ENCODE results near the gene RNF123. TPM values are rescaled to one million over a fixed set of nuclear protein-coding genes. Genes with fewer than 3 reads are reported as not detected.
"Not testable (repeated sequence)": the region's sequence is repeated elsewhere in the genome, so short reads cannot be mapped to it uniquely, and the experiment has no call there.

The RNF123 gene
- total RNA-seq, 1 donor from 2014 or later = 25.8 TPM

- peak overlapping the region; percentile 74 to 98 for H3K4me3 ChIP-seq
- no peaks in the 10 kb centered on the region for H3K27me3 ChIP-seq
- H3K9me3 ChIP-seq = no peaks in the 10 kb centered on the region
- peaks cover 24% of the 10 kb centered on the region for H3K4me1 ChIP-seq
- DNase-seq (ENCODE audit: extremely low spot score in 2 of 2) = no peak
- intact Hi-C loops (cut with DNase I) = loop anchor here (5.0 kb wide), 2 partner anchors 132 to 397 kb away; partner anchors contain the start of gene C3orf62
- TF ChIP-seq POLR2AphosphoS5 (IDR thresholded peaks at IDR 0.05; ENCODE audit: insufficient read depth in 1 of 2, low read depth in 1 of 2) (peak in 1 of 2 donors; percentile 4), POLR2A (IDR thresholded peaks at IDR 0.05) (no peak)
- peak overlapping the region; percentile 78 for H3K27ac ChIP-seq
- peaks cover 0 to 30% of the 10 kb centered on the region in 2 donors for H3K36me3 ChIP-seq
Measured at GRCh38 chr3:49674497-49674983, 14.8 kb upstream of the RNF123 start.

GRCh38 chr3:49675912-49676311, 13.4 kb upstream of the RNF123 start:
- H3K27me3 ChIP-seq = no peaks in the 10 kb centered on the region
- no peak for TF ChIP-seq CTCF (IDR thresholded peaks at IDR 0.05)
- intact Hi-C loops (cut with DNase I) = no loop called here
- H3K4me3 ChIP-seq = no peak overlapping the region
- H3K36me3 ChIP-seq = peaks cover 0 to 44% of the 10 kb centered on the region in 2 donors
- no peaks in the 10 kb centered on the region for H3K9me3 ChIP-seq
- DNase-seq (ENCODE audit: extremely low spot score in 2 of 2) = no peak
- H3K27ac ChIP-seq = no peak overlapping the region
- peaks cover 24% of the 10 kb centered on the region for H3K4me1 ChIP-seq

GRCh38 chr3:49680493-49681231, 8.7 kb upstream of the RNF123 start:
- H3K4me1 ChIP-seq = peaks cover 3% of the 10 kb centered on the region
- H3K4me3 ChIP-seq = no peak overlapping the region
- no peak for DNase-seq (ENCODE audit: extremely low spot score in 2 of 2)
- H3K36me3 ChIP-seq = peaks cover 0 to 73% of the 10 kb centered on the region in 2 donors
- H3K27me3 ChIP-seq = no peaks in the 10 kb centered on the region
- TF ChIP-seq POLR2A (IDR thresholded peaks at IDR 0.05) (no peak), CTCF (IDR thresholded peaks at IDR 0.05) (no peak), POLR2AphosphoS5 (IDR thresholded peaks at IDR 0.05; ENCODE audit: insufficient read depth in 1 of 2, low read depth in 1 of 2) (no peak)
- intact Hi-C loops (cut with DNase I) = no loop called here
- no peak overlapping the region for H3K27ac ChIP-seq
- no peaks in the 10 kb centered on the region for H3K9me3 ChIP-seq

DNA sequence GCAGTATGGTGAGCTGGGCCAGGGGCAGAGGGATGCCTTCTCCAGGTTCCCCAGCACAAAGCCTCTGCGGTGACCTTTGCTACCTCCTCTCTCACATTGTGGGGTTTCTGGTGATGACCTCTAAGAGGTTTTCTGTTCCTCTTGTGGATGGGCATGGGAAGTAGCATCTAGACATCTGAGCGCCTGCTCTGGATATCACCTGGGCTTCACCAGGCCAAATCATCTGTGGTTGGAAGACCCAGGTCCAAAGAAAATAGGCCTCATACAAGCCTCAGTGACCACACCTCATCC, 8.2 kb upstream of the RNF123 start:
- Histone ChIP-seq H3K36me3 (peaks cover 0 to 68% of the 10 kb centered on the region in 2 donors), H3K27ac (no peak overlapping the region), H3K9me3 (no peaks in the 10 kb centered on the region), H3K27me3 (no peaks in the 10 kb centered on the region), H3K4me3 (no peak overlapping the region), H3K4me1 (peaks cover 2% of the 10 kb centered on the region)
- intact Hi-C loops (cut with DNase I) = no loop called here
- no peak for DNase-seq (ENCODE audit: extremely low spot score in 2 of 2)
- no peak for TF ChIP-seq POLR2A (IDR thresholded peaks at IDR 0.05)

- intact Hi-C loops (cut with DNase I) = no loop called here
- TF ChIP-seq POLR2A (IDR thresholded peaks at IDR 0.05) (no peak), POLR2AphosphoS5 (IDR thresholded peaks at IDR 0.05; ENCODE audit: insufficient read depth in 1 of 2, low read depth in 1 of 2) (no peak), CTCF (IDR thresholded peaks at IDR 0.05) (no peak)
- Histone ChIP-seq H3K4me3 (no peak overlapping the region), H3K27ac (no peak overlapping the region), H3K36me3 (peaks cover 0 to 64% of the 10 kb centered on the region in 2 donors), H3K9me3 (no peaks in the 10 kb centered on the region), H3K4me1 (peaks cover 5% of the 10 kb centered on the region), H3K27me3 (no peaks in the 10 kb centered on the region)
- DNase-seq (ENCODE audit: extremely low spot score in 2 of 2) = no peak
Measured at GRCh38 chr3:49681543-49681942, 7.8 kb upstream of the RNF123 start.

GRCh38 chr3:49683162-49683561, 6.2 kb upstream of the RNF123 start:
- no peak for DNase-seq (ENCODE audit: extremely low spot score in 2 of 2)
- H3K27ac ChIP-seq = no peak overlapping the region
- H3K4me1 ChIP-seq = peaks cover 16% of the 10 kb centered on the region
- no peak for TF ChIP-seq POLR2AphosphoS5 (IDR thresholded peaks at IDR 0.05; ENCODE audit: insufficient read depth in 1 of 2, low read depth in 1 of 2)
- no peak for TF ChIP-seq POLR2A (IDR thresholded peaks at IDR 0.05)
- no peak for TF ChIP-seq CTCF (IDR thresholded peaks at IDR 0.05)
- H3K9me3 ChIP-seq = no peaks in the 10 kb centered on the region
- H3K27me3 ChIP-seq = no peaks in the 10 kb centered on the region
- no peak overlapping the region for H3K4me3 ChIP-seq
- peaks cover 0 to 58% of the 10 kb centered on the region in 2 donors for H3K36me3 ChIP-seq
- intact Hi-C loops (cut with DNase I) = no loop called here

DNA sequence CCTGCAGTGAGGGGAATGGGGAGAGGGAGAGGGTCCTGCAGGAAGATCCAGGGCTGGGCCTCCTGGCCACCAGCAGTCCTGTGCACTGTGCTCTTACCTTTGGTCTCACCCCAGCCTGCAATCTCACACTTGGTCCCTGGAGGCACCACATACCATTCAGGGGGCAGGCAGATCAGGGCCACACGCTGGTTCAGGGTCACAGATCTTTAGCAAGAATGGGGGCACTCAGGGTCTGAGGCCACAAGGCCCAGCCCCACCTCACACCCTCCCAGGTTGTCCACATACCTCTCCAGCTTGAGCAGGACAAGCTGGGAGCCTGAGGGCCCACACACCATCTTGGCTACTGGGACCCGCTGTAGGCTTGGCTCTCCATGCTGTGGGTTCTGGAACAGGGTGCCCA, 4.9 kb upstream of the RNF123 start:
- H3K27me3 ChIP-seq; H3K27ac ChIP-seq; DNase-seq (ENCODE audit: extremely low spot score in 2 of 2); H3K4me3 ChIP-seq; intact Hi-C loops (cut with DNase I); H3K9me3 ChIP-seq: not testable (repeated sequence)
- Histone ChIP-seq H3K36me3 (peaks cover 0 to 45% of the 10 kb centered on the region in 2 donors), H3K4me1 (peaks cover 26% of the 10 kb centered on the region)

- H3K27me3 ChIP-seq; H3K4me3 ChIP-seq; DNase-seq (ENCODE audit: extremely low spot score in 2 of 2); H3K27ac ChIP-seq; H3K9me3 ChIP-seq; intact Hi-C loops (cut with DNase I): not testable (repeated sequence)
- peaks cover 0 to 38% of the 10 kb centered on the region in 2 donors for H3K36me3 ChIP-seq
- H3K4me1 ChIP-seq = peaks cover 31% of the 10 kb centered on the region
Measured at GRCh38 chr3:49685103-49685502, 4.3 kb upstream of the RNF123 start.

GRCh38 chr3:49685846-49686245, 3.5 kb upstream of the RNF123 start:
- H3K36me3 ChIP-seq = peaks cover 0 to 31% of the 10 kb centered on the region in 2 donors
- H3K9me3 ChIP-seq; H3K27ac ChIP-seq; DNase-seq (ENCODE audit: extremely low spot score in 2 of 2); intact Hi-C loops (cut with DNase I); H3K27me3 ChIP-seq: not testable (repeated sequence)
- peaks cover 38% of the 10 kb centered on the region for H3K4me1 ChIP-seq
- H3K4me3 ChIP-seq = peak overlapping the region; percentile 37 to 38

All from vagina (tissue), 2 donors.